GM12878 (cell line): Measurements from ENCODE around the gene THAP7. TPM values are rescaled to one million over a fixed set of nuclear protein-coding genes. Genes with fewer than 3 reads are reported as not detected.

Experiments
- CBX3 ChIP-seq: fragments of 200-600 bp; sonication (generic); IDR thresholded peaks from 2 replicates; pipeline ENCODE4 v1.6.1; 2016; ENCODE audit warnings: low read depth, borderline replicate concordance
- CHD2 ChIP-seq: IDR thresholded peaks from 2 replicates; pipeline ENCODE4 v1.6.1; 2011; ENCODE audit warnings: low read depth, low read length, improper control_type of control experiment, borderline replicate concordance
- CREB1 ChIP-seq: IDR thresholded peaks from 2 replicates; pipeline ENCODE4 v1.6.1; 2012; ENCODE audit warnings: low read depth, mild to moderate bottlenecking, inconsistent platforms
- DPF2 ChIP-seq: fragments of 450-650 bp; IDR thresholded peaks from 2 replicates; pipeline ENCODE4 v1.6.1; 2017; ENCODE audit warnings: mild to moderate bottlenecking
- EGR1 ChIP-seq, 2 experiments: IDR thresholded peaks; 1 replicate in 1 of 2; 2 replicates in 1 of 2; pipeline ENCODE4 v1.6.1; 2011 to 2012; ENCODE audit warnings: low read depth in 2 of 2, low read length in 2 of 2, borderline replicate concordance in 1 of 2, mild to moderate bottlenecking in 1 of 2, moderate library complexity in 1 of 2
- ELK1 ChIP-seq: IDR thresholded peaks from 2 replicates; pipeline ENCODE4 v1.6.1; 2012; ENCODE audit warnings: low read depth, low read length, improper control_type of control experiment
- GABPA ChIP-seq: IDR thresholded peaks from 2 replicates; pipeline ENCODE4 v1.6.1; 2014; ENCODE audit warnings: antibody characterized with exemption, low read depth, mild to moderate bottlenecking, inconsistent platforms
- HSF1 ChIP-seq: fragments of 150-350 bp; IDR thresholded peaks from 2 replicates; pipeline ENCODE4 v1.6.1; 2014; ENCODE audit warnings: mild to moderate bottlenecking, low read depth, low read length
- IKZF1 ChIP-seq: fragments of 450-650 bp; conservative IDR thresholded peaks from 2 replicates; pipeline ENCODE4 v1.6.1; 2017; ENCODE audit warnings: antibody characterized with exemption, mild to moderate bottlenecking
- IKZF2 ChIP-seq, 2 experiments: fragments of 450-650 bp; IDR thresholded peaks; 2 replicates each; pipeline ENCODE4 v1.6.1; 2017; ENCODE audit warnings: mild to moderate bottlenecking in 2 of 2, moderate library complexity in 2 of 2
- IRF5 ChIP-seq: fragments of 450-650 bp; IDR thresholded peaks from 2 replicates; pipeline ENCODE4 v1.6.1; 2017; ENCODE audit warnings: borderline replicate concordance
- LARP7 ChIP-seq: fragments of 450-650 bp; IDR thresholded peaks from 2 replicates; pipeline ENCODE4 v1.6.1; 2017; ENCODE audit warnings: mild to moderate bottlenecking
- MAX ChIP-seq: IDR thresholded peaks from 2 replicates; pipeline ENCODE4 v1.6.1; 2012; ENCODE audit warnings: low read depth, low read length, improper control_type of control experiment
- NFYA ChIP-seq: IDR thresholded peaks from 2 replicates; pipeline ENCODE4 v1.6.1; 2011; ENCODE audit warnings: low read depth, mild to moderate bottlenecking, low read length, improper control_type of control experiment, borderline replicate concordance
- PAX8 ChIP-seq: fragments of 450-650 bp; IDR thresholded peaks from 2 replicates; pipeline ENCODE4 v1.6.1; 2017; ENCODE audit warnings: mild to moderate bottlenecking, moderate library complexity
- POLR2A ChIP-seq: IDR thresholded peaks from 2 replicates; pipeline ENCODE4 v1.6.1; 2011; ENCODE audit warnings: low read depth, mild to moderate bottlenecking, low read length
- RBBP5 ChIP-seq: fragments of 200-600 bp; sonication (generic); conservative IDR thresholded peaks from 2 replicates; pipeline ENCODE4 v1.6.1; 2016
- RCOR1 ChIP-seq: conservative IDR thresholded peaks from 2 replicates; pipeline ENCODE4 v1.6.1; 2012; ENCODE audit warnings: low read depth, low read length, improper control_type of control experiment
- SPI1 ChIP-seq: IDR thresholded peaks from 2 replicates; pipeline ENCODE4 v1.6.1; 2011; ENCODE audit warnings: low read depth, mild to moderate bottlenecking, low read length, moderate library complexity, borderline replicate concordance; ENCODE audit not compliant: insufficient read depth
- STAT1 ChIP-seq: fragments of 450-650 bp; conservative IDR thresholded peaks from 2 replicates; pipeline ENCODE4 v1.6.1; 2014; ENCODE audit warnings: antibody characterized with exemption, mild to moderate bottlenecking
- TCF12 ChIP-seq: IDR thresholded peaks from 2 replicates; pipeline ENCODE4 v1.6.1; 2011; ENCODE audit warnings: low read depth, mild to moderate bottlenecking, low read length
- YY1 ChIP-seq: IDR thresholded peaks from 2 replicates; pipeline ENCODE4 v1.6.1; 2011; ENCODE audit warnings: low read depth, mild to moderate bottlenecking, low read length
- ZNF687 ChIP-seq: fragments of 450-650 bp; IDR thresholded peaks from 2 replicates; pipeline ENCODE4 v1.6.1; 2017; ENCODE audit warnings: mild to moderate bottlenecking, moderate library complexity
- polyA plus RNA-seq, 11 experiments: library from polyadenylated mRNA; depleted of rRNA in 4 of 11; unstranded in 6 of 11; stranded (reverse) in 5 of 11; fragments of >200 nt; fragmentation: Nextera tagmentation in 4 of 11; fragmentation: Illumina TruSeq in 1 of 11; extraction: Ambion mirVana in 4 of 11; extraction: Trizol in 1 of 11; gene quantifications; 1 replicate in 1 of 11; 2 replicates in 10 of 11; pipeline versions ENCODE4 v1.2.1 to v1.2.3, GENCODE V29; 2011 to 2016; ENCODE audit warnings: inconsistent platforms in 2 of 11, missing spikeins in 2 of 11, low read depth in 1 of 11
- total RNA-seq, 4 experiments: library from RNA; depleted of rRNA in 3 of 4; stranded (reverse); fragments of >200 nt in 3 of 4; fragmentation: Illumina TruSeq in 1 of 4; extraction: Trizol in 1 of 4; gene quantifications; 2 replicates each; pipeline versions ENCODE4 v1.2.1 to v1.2.3, GENCODE V29; 2013 to 2021

THAP7 gene
- total and polyA plus RNA-seq, 10 of the 15 experiments (the other 5 are each of a cell fraction or from before 2014, with no cell fraction given), result 0.66 to 58.3 (median 26.3) TPM

- TF ChIP-seq GABPA, result peak; percentile 81
- TF ChIP-seq MAX, result peak; percentile 89
- TF ChIP-seq SPI1, result no peak
- TF ChIP-seq NFYA, result no peak
- TF ChIP-seq CBX3, result no peak
- TF ChIP-seq HSF1, result no peak
- TF ChIP-seq RCOR1, result peak; percentile 41; the same call in 1 of the 2 replicates
- peak; percentile 34; the same call in 1 of the 2 replicates for TF ChIP-seq PAX8
- peak; percentile 99 for TF ChIP-seq IKZF1
- TF ChIP-seq ELK1, result peak; percentile 83
- TF ChIP-seq STAT1, result no peak
- peak; percentile 34; the same call in 1 of the 2 replicates for TF ChIP-seq LARP7
- TF ChIP-seq TCF12, result peak; percentile 32; the same call in 1 of the 2 replicates
- TF ChIP-seq CHD2, result peak; percentile 96
- TF ChIP-seq EGR1 (IDR thresholded peaks at IDR 0.05; ENCODE audit: borderline replicate concordance in 1 of 2, low read depth in 2 of 2, low read length in 2 of 2), result 0 out of 3 replicates have a peak, but pooled peaks of 1 of the 2 experiments have one; percentile 36
- peak; percentile 94 for TF ChIP-seq POLR2A
- peak; percentile 78 for TF ChIP-seq DPF2
- peak; percentile 81 for TF ChIP-seq ZNF687
- TF ChIP-seq CREB1, result peak; percentile 83
- TF ChIP-seq YY1, result peak; percentile 90
- peak; percentile 48 to 63; a peak in 3 of 4 replicates for TF ChIP-seq IKZF2 (IDR thresholded peaks at IDR 0.05)
- TF ChIP-seq RBBP5, result no peak
- TF ChIP-seq IRF5, result peak; percentile 63; the same call in 1 of the 2 replicates
These were observed at the start of gene THAP7 (continued) for GRCh38 chr22:21001601-21002325.
